ENCODE measurements around the gene PTH. TPM values are rescaled to one million over a fixed set of nuclear protein-coding genes. Genes with fewer than 3 reads are reported as not detected.

Gene PTH
- total and polyA plus RNA-seq, 9 of the 15 experiments (the other 6 are each of a cell fraction or from before 2014, with no cell fraction given): not detected

GRCh38 chr11:13462901-13463778, 32.7 kb downstream of the PTH start, which contains the start of gene BTBD10 (continued):
- TF ChIP-seq ATF4 (CRISPR knock-in tag; IDR thresholded peaks at IDR 0.05): no peak
- TF ChIP-seq E2F8 (IDR thresholded peaks at IDR 0.05; ENCODE audit: low read depth, partially characterized antibody): no peak
- TF ChIP-seq ZNF431 (CRISPR knock-in tag; IDR thresholded peaks at IDR 0.05): peak; percentile 16; the same call in 1 of the 2 replicates
- TF ChIP-seq ZNF778 (CRISPR knock-in tag; IDR thresholded peaks at IDR 0.05): no peak
- TF ChIP-seq ZNF511 (CRISPR knock-in tag; IDR thresholded peaks at IDR 0.05): peak; percentile 83
- no peak for TF ChIP-seq NR3C1 (CRISPR knock-in tag; IDR thresholded peaks at IDR 0.05)
- no peak for TF ChIP-seq ZNF41 (CRISPR knock-in tag; conservative IDR thresholded peaks at IDR 0.05)
- no peak for TF ChIP-seq NR2F6 (CRISPR knock-in tag; IDR thresholded peaks at IDR 0.05)
- no peak for TF ChIP-seq ATF1 (CRISPR knock-in tag; IDR thresholded peaks at IDR 0.05)
- peak; percentile 34; the same call in 1 of the 2 replicates for TF ChIP-seq ATF1 (tag; IDR thresholded peaks at IDR 0.05)
- no peak for TF ChIP-seq E4F1 (CRISPR knock-in tag; IDR thresholded peaks at IDR 0.05; ENCODE audit: borderline replicate concordance)

Data from K562 (cell line).